ENCODE results near the gene CSPG4.

CSPG4 gene

GRCh38 chr15:75669191-75669878, 43.3 kb downstream of the CSPG4 start:
- no peak for FAIRE-seq

GRCh38 chr15:75666823-75667501, 45.7 kb downstream of the CSPG4 start:
- FAIRE-seq: no peak

GRCh38 chr15:75663931-75664421, 48.7 kb downstream of the CSPG4 start:
- FAIRE-seq: no peak

- no peak for FAIRE-seq
Observed at GRCh38 chr15:75662823-75663519, 49.7 kb downstream of the CSPG4 start.

- FAIRE-seq: no peak
Observed at GRCh38 chr15:75661756-75662140, 50.9 kb downstream of the CSPG4 start.

- FAIRE-seq: no peak
Observed at GRCh38 chr15:75661100-75661755, 51.4 kb downstream of the CSPG4 start.

DNA sequence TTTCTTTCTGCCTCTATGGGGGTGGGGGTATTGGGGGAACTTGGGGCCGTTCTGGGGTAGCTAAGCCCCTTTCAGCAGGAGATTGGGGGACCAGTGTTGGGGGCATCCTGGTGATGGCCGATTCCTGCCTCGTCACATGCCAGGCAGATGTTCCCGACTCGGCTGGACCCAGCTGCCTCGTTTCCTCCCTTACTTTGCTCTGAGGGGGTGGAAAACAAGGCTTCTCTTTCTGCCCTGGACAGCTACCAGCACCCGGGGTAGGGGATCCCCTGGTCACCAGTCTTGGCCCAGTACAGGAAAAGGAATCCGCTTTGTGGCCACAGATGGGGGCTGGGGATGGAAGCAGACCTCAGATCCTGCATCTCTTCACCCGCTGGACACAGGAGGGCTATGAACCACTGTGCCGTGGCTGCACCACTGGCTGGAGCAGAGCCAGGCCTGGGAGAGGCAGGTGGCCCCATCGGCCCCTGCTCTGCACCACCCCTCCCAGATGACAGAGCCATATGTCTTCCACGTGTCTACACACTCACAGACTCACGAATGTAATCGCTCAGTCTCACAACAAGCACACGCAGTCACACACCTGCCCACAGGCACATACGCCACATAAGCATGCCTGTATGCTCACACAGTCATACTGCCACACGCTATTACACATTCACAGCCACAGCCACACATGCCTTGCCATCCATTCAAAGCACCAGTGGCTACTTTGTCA, 52.6 kb downstream of the CSPG4 start:
- no peak for FAIRE-seq

DNA sequence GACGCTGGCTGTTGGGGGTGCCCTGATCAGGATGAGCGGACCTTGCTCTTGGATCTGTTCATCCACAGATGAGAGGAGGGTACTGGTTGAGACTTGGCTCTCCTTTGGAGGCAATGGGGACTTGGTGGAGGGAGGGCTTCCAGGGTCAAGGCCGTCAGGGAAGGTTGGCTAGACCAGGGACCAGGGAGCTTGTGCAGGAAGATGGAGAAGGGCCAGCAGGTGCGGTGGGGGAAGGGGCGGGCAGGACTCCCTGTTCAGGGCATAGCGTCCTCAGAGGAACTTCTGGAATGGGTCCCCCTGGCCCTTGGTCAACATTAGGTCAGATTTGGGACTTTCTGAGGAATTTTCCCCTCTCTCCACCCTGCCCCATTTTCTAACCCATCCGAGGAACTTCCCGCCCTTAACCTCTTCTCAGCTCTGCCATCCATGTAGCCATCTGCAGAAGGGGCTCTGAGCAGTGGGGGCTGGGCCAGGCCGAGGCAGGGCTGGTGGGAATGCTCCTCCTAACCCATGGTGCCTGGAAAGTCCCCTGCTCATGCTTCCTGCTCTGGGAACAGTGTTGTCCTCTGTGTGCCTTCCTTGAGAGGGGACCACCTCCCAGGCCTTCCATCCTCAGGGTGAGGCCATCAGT, 53.4 kb downstream of the CSPG4 start:
- FAIRE-seq: no peak

DNA sequence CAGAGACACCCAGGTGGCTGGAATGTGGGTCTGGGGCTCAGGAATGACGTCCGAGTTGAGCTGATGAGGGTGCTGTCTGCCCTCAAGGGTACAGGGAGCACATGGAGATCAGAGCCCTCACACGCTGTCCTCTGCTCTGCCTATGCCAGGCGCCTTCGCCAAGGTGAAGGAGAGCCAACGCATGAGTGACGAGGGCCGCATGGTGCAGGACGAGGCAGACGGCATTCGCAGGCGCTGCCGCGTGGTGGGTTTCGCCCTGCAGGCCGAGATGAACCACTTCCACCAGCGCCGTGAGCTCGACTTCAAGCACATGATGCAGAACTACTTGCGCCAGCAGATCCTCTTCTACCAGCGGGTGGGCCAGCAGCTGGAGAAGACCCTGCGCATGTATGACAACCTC, 55.8 kb downstream of the CSPG4 start:
- FAIRE-seq: no peak

- no peak for FAIRE-seq
Observed at GRCh38 chr15:75656331-75656730, 56.3 kb downstream of the CSPG4 start.

DNA sequence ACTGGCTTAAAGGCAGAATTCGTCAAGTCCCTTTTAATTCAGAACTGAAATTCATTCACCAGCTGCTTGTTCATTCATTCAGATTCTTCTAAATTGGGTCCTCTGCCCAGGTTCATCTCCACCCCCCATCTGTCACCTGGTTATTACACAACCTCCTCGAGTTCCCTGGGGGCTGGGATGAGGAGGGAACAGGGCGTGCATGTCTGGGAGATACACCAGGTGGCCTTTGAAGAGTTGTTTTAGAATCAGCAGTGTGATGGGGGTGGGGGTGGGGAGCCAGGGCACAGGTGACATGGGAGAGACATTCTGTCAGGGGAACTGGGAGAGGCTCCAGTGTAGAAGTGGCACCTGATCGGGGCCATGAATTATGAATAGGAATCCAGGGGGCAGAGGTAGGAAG, 56.7 kb downstream of the CSPG4 start:
- no peak for FAIRE-seq

GRCh38 chr15:75654201-75654907, 58.3 kb downstream of the CSPG4 start:
- FAIRE-seq: no peak

DNA sequence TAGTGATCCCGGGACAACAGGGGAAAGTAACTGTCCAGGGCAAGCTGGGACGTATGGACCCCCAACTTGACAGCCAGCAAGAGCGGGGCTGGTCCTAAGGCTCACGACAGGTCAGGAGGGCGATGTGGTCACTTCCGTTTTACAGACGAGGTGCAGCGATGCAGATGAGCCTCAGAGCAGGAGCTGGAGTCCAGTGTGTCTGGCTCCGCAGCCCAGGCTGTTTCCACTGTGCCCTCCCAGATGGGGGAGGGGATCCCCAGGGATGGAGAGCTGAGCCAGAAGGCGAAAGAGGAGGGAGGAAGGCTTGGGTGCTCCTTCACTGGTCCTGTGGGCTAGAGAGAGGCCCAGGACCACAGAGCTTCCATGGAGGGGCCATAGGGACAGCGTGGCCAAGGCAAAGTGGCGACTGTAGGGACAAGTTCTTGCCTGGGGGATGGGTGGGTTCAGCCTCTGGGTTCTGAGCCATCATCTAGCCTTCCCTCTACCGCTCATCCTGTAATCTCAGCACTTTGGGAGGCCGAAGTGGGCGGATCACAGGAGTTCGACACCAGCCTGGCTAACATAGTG, 59.2 kb downstream of the CSPG4 start:
- FAIRE-seq: no peak

GRCh38 chr15:75651810-75652543, 60.7 kb downstream of the CSPG4 start:
- FAIRE-seq: no peak

GRCh38 chr15:75650908-75651809, 61.5 kb downstream of the CSPG4 start:
- FAIRE-seq: no peak

DNA sequence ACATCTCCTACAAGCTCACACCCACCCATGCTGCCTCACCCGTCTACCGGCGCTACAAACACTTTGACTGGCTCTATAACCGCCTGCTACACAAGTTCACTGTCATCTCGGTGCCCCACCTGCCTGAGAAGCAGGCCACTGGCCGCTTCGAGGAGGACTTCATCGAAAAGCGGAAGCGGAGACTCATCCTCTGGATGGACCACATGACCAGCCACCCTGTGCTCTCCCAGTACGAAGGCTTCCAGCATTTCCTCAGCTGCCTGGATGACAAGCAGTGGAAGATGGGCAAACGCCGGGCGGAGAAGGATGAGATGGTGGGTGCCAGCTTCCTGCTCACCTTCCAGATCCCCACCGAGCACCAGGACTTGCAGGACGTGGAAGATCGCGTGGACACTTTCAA, 62.8 kb downstream of the CSPG4 start:
- no peak for FAIRE-seq

DNA sequence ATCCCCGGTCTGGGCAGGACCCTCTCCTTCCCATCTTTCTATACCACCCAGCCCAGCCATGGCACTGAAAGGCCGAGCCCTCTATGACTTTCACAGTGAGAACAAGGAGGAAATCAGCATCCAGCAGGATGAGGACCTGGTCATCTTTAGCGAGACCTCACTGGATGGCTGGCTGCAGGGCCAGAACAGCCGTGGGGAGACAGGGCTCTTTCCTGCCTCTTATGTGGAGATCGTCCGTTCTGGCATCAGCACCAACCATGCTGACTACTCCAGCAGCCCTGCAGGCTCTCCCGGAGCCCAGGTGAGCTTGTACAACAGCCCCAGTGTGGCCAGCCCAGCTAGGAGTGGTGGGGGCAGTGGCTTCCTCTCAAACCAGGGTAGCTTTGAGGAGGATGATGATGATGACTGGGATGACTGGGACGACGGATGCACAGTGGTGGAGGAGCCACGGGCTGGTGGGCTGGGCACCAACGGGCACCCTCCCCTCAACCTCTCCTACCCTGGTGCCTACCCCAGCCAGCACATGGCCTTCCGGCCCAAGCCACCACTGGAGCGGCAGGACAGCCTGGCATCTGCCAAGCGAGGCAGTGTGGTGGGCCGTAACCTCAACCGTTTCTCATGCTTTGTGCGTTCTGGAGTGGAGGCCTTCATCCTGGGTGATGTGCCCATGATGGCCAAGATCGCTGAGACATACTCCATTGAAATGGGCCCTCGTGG, 63.4 kb downstream of the CSPG4 start:
- FAIRE-seq: no peak

DNA sequence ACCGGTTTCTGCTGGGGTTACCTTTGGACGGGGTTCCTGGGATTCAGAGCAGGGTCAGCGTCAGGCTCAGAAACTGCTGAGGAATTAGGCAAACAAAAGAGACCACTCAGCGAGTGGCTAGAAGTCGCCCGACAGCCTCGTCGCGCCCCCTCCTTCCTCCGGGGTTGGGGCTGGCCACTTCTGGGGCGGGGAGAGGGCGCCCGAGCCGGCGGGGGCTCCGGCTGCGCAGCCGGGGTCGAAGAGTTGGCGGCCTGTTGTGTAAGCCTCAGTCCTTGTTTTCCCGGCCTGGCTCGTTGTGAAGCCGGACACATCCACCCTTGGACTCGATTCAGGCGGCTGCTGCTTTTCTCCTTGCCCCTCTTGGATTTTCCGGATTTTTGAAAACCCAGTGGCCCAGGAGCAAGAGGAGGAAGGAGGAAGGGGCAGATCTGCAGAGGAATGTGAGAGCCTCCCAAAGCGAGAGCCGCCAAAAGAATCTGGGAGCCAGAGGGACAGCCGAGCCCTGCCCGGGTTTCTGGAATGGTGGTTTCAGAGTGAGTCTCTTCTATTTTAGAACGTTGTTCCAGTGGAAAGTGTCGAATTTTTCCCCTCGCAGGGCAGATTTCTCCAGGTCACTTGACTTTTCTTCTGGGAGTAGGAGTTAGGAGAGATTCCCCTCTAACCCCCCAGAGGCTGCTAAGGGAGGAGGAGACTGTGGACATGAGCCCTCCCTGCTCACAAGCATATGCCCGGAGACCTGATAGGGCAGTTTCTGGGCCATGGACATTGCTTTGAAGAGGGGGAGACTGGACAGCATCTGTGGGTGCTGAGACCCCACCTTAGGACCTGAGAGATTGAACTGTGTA, 64.3 kb downstream of the CSPG4 start:
- no peak for FAIRE-seq
